NCI-H2081 (cell line): ENCODE measurements around the gene EPB41L4A.

ENCODE experiments used
- DNase-seq, 2 experiments: peaks; one replicate each; lab custom pipeline; 2025; lab: John Stamatoyannopoulos, UW

EPB41L4A gene

GRCh38 chr5:112355058-112355685, 63.9 kb downstream of the EPB41L4A start:
- DNase-seq, result no peak

GRCh38 chr5:112353678-112354077, 65.4 kb downstream of the EPB41L4A start:
- no peak for DNase-seq

- no peak for DNase-seq
Observed at GRCh38 chr5:112351225-112351624, 67.9 kb downstream of the EPB41L4A start.

GRCh38 chr5:112350626-112351025, 68.5 kb downstream of the EPB41L4A start:
- DNase-seq, result no peak

GRCh38 chr5:112349371-112349770, 69.7 kb downstream of the EPB41L4A start:
- no peak for DNase-seq

- DNase-seq, result no peak
Observed at GRCh38 chr5:112348915-112349314, 70.2 kb downstream of the EPB41L4A start.

GRCh38 chr5:112348387-112348786, 70.7 kb downstream of the EPB41L4A start:
- no peak for DNase-seq

GRCh38 chr5:112346411-112347044, 72.5 kb downstream of the EPB41L4A start:
- DNase-seq, result no peak

- DNase-seq, result no peak
Observed at GRCh38 chr5:112344540-112344939, 74.5 kb downstream of the EPB41L4A start.

GRCh38 chr5:112342389-112342788, 76.7 kb downstream of the EPB41L4A start:
- no peak for DNase-seq

GRCh38 chr5:112339761-112340160, 79.3 kb downstream of the EPB41L4A start:
- no peak for DNase-seq

GRCh38 chr5:112338681-112339337, 80.3 kb downstream of the EPB41L4A start:
- DNase-seq, result no peak

GRCh38 chr5:112333331-112333781, 85.7 kb downstream of the EPB41L4A start:
- DNase-seq, result peak; percentile 5 to 37

- no peak for DNase-seq
Observed at GRCh38 chr5:112331892-112332291, 87.2 kb downstream of the EPB41L4A start.

GRCh38 chr5:112329419-112330090, 89.5 kb downstream of the EPB41L4A start:
- DNase-seq, result no peak

GRCh38 chr5:112323166-112323565, 95.9 kb downstream of the EPB41L4A start:
- DNase-seq, result no peak

GRCh38 chr5:112320408-112320807, 98.7 kb downstream of the EPB41L4A start:
- no peak for DNase-seq

- DNase-seq, result no peak
Observed at GRCh38 chr5:112318346-112318745, 100.7 kb downstream of the EPB41L4A start.

- DNase-seq, result no peak
Observed at GRCh38 chr5:112317866-112318265, 101.2 kb downstream of the EPB41L4A start.

GRCh38 chr5:112316731-112317130, 102.3 kb downstream of the EPB41L4A start:
- DNase-seq, result no peak

- DNase-seq, result no peak
Observed at GRCh38 chr5:112316006-112316405, 103.1 kb downstream of the EPB41L4A start.
